ENCODE measurements around the gene KEL.
"Not testable (repeated sequence)": the region's sequence is repeated elsewhere in the genome, so short reads cannot be mapped to it uniquely, and the experiment has no call there.

KEL gene

DNA sequence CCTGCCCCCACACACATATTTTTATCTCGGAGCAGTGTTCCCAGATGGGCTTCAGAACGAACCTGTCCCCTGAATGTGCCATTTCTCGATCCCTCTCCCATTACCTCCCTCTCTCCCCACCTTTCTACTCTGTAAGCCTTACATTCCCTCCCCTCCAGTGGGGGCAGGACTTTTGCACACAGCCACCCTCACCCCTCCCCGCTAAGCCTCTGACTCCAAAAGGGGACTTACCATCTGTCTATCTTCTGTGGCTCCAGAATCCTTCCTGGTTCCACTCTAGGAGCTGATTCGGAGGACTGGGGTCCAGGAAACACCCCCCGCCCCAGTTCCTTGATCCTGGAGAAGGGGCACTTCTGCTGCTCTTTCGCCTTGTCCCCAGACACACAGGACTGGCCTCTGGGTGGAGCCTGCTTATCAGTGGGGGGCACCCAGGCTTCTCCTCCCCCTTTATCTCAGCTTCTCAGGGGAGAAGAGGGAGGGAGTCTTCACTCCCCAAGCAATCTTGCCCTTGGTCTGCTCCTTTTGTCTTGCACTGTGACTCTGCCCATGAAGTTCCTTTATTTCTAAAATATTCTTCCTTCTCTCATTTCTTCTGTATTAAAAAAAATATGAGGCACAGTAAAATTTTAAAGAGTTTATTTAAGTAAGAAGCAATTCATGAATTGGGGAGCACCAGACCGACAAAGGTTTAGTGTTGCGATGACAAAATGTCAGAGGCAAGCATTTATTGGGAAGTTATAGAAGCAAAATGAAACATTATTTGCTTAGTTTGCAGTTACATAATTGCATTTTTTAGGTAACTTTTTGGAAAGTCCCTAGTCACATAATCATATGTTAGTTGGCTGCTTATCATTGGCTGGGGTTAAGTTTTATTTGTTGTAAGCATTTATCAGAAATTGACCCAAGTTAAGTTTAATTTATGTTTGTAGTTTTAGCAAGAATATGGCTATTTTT, at the start of gene KEL:
Gene KEL (minus strand): TSS at position 391 of the 954 bp plus-strand sequence. CDS start 157 bp downstream, at position 234.
- DNase-seq = no peak

GRCh38 chr7:143008007-143008901, 46.1 kb upstream of the KEL start:
- peak; percentile 66 to 82 (median 70) for DNase-seq

GRCh38 chr7:143005632-143006260, 43.6 kb upstream of the KEL start:
- DNase-seq = peak in 1 of 3 experiments; percentile 25

- DNase-seq = peak in 2 of 3 experiments; percentile 31 to 69
Observed at GRCh38 chr7:143003393-143004051, 41.4 kb upstream of the KEL start.

GRCh38 chr7:143002898-143003297, 40.7 kb upstream of the KEL start:
- DNase-seq = no peak

DNA sequence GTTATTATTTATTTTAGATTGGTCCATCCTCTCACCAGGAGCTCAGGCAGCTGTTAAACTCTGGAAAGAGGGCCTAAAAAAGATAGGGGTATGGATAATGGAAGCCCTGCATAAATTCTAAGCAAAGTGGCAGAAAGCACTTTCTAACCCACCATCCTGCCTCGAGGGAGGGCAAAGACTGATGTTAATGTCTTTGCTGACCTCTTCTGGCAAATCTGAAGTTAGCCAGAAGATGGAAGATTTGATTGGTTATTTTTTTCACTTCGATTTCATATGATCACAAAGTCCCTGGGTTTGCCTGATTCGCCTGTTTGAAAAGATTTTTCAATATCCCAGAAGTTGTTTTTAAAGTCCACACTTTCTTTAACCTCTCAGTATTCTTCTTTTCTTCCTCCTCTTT, 39.9 kb upstream of the KEL start:
- DNase-seq = no peak

GRCh38 chr7:143000648-143001047, 38.5 kb upstream of the KEL start:
- DNase-seq = no peak

- no peak for DNase-seq
Observed at GRCh38 chr7:142999793-143000192, 37.6 kb upstream of the KEL start.

GRCh38 chr7:142998966-142999365, 36.8 kb upstream of the KEL start:
- no peak for DNase-seq

DNA sequence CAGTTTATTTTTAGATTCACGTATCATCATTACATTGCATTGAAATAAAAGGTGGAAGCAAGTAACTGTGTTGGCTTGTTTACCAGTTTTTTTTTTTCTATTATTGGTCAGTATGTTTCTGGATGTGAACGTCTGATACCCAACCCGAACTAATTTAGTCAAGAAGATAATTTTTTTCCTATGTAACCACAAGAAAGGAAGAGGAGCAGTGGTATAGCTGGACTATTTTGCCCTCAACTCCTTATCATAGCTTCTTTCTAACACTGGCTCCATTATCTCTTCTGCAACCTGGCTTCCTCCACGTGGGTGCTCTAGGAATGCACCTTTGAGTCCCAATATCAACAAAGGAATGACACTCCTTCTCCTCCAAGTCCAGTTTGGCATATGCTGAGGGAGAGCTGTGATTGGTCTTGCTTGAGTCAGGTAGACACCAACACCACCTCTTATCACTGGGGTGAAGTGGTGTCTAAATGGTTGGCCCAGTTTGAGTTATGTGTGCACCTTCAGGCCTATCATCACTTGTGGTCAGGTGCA, 35.4 kb upstream of the KEL start:
- DNase-seq = no peak

DNA sequence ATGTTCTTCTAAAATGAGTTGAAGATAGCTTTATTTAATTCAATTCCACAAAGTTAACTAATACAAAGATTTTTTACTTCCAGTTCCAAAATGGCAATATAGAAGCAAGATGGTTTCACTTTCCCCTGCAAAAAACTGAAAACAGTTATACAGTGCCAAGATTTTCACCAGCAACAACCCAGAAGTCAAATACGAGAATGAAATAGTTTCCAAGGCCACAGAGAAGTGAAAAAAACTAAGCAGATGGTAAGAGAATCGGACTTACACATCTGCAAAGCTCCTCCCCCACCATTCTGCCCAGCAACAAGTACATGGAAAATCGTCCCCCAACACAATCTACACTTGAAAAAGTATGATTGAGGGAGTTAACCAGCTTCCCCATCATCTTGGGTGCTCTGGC, 30.3 kb upstream of the KEL start:
- DNase-seq = no peak

- no peak for DNase-seq
Observed at GRCh38 chr7:142984297-142984696, 22.1 kb upstream of the KEL start.

GRCh38 chr7:142983825-142984224, 21.7 kb upstream of the KEL start:
- DNase-seq = no peak

- DNase-seq = not testable (repeated sequence)
Observed at GRCh38 chr7:142978402-142978801, 16.2 kb upstream of the KEL start.

- no peak for DNase-seq
Observed at GRCh38 chr7:142974626-142975025, 12.5 kb upstream of the KEL start.

- no peak for DNase-seq
Observed at GRCh38 chr7:142969183-142969582, 7.0 kb upstream of the KEL start.

DNA sequence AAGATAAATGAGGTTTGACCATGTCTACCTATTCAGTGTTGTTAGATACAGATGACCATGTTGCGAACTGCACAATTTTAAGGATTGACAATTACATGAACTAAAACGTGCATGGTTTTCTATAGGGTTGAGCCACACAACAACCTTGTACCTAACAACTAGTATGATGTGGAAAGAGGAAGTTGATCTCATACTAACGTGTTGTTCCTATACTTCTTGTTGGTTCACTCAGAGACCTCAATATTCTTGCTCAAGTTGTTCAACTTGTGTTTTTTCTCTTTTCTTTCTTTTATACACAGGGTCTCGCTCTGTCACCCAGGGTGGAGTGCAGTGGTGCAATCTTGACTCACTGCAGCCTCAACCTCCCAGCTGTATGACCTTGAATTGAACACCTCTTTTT, 6.1 kb upstream of the KEL start:
- no peak for DNase-seq

- DNase-seq = no peak
Observed at GRCh38 chr7:142964502-142965246, 2.5 kb upstream of the KEL start.

- no peak for DNase-seq
Observed at GRCh38 chr7:142963993-142964392, 1.8 kb upstream of the KEL start.

DNA sequence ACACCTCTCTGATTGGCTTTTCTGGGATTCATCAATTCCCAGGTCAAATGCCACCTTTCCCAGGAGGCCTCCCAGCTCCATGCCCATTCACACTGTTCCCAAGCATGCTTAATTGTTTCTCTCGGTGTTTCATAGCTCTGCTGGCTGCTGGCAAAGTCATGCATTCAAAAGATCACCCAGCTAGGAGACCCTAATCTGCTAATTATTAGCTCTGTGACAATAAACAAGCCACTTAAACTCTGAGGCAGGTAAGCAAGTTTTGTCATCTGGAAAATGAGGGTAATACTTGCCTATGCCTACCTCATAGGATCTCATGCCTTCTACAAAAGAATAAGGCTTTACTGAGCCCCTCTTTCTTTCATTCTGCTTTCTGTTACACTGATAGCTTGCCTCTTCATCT, 828 bp upstream of the KEL start:
- peak in 1 of 3 experiments; percentile 11 for DNase-seq

- no peak for DNase-seq
Observed at GRCh38 chr7:142961595-142961972, 579 bp downstream of the KEL start.
